Endothelial cell (in vitro differentiated cells): Measurements from ENCODE around the gene SUCNR1. TPM values are rescaled to one million over a fixed set of nuclear protein-coding genes. Genes with fewer than 3 reads are reported as not detected.
"Not testable (repeated sequence)": the region's sequence is repeated elsewhere in the genome, so short reads cannot be mapped to it uniquely, and the experiment has no call there.

Experiments
- DNase-seq: peaks from one replicate; pipeline ENCODE4 v3.0.0; 2021; ENCODE audit warnings: low spot score
- H3K27ac Mint-ChIP-seq: one replicate; pipeline ENCODE4 v1.8.0; 2021; ENCODE audit warnings: mixed read lengths, inconsistent platforms; ENCODE audit not compliant: unreplicated experiment
- H3K27me3 Mint-ChIP-seq: one replicate; pipeline ENCODE4 v1.8.0; 2021; ENCODE audit warnings: mild to moderate bottlenecking, moderate library complexity, mixed read lengths, inconsistent platforms; ENCODE audit not compliant: unreplicated experiment
- H3K36me3 Mint-ChIP-seq: one replicate; pipeline ENCODE4 v1.8.0; 2021; ENCODE audit warnings: mild to moderate bottlenecking, low read depth, mixed read lengths, inconsistent platforms; ENCODE audit not compliant: unreplicated experiment
- H3K4me1 Mint-ChIP-seq: one replicate; pipeline ENCODE4 v1.8.0; 2021; ENCODE audit warnings: mild to moderate bottlenecking, mixed read lengths, inconsistent platforms; ENCODE audit not compliant: unreplicated experiment
- H3K4me3 Mint-ChIP-seq: one replicate; pipeline ENCODE4 v1.8.0; 2021; ENCODE audit warnings: mild to moderate bottlenecking, mixed read lengths, inconsistent platforms; ENCODE audit not compliant: unreplicated experiment
- H3K9me3 Mint-ChIP-seq: one replicate; pipeline ENCODE4 v1.8.0; 2021; ENCODE audit warnings: mixed read lengths, inconsistent platforms; ENCODE audit not compliant: unreplicated experiment
- total RNA-seq: library from RNA; stranded (reverse); fragmentation: NEBNext Ultra II Directional; extraction: Animal tissue kit (Norgen Biotek cat#: 25700); gene quantifications from one replicate; pipeline ENCODE4 v1.2.1, GENCODE V29; 2021; ENCODE audit not compliant: unreplicated experiment
- TF ChIP-seq, protein P1 (sequence below): fragments of 200-600 bp; sonication (generic); IDR thresholded peaks from one replicate; pipeline ENCODE4 v1.5.0; 2021; ENCODE audit warnings: antibody characterized with exemption; ENCODE audit not compliant: unreplicated experiment

SUCNR1 gene
- total RNA-seq, 1 donor from 2014 or later: 0.05 TPM

DNA sequence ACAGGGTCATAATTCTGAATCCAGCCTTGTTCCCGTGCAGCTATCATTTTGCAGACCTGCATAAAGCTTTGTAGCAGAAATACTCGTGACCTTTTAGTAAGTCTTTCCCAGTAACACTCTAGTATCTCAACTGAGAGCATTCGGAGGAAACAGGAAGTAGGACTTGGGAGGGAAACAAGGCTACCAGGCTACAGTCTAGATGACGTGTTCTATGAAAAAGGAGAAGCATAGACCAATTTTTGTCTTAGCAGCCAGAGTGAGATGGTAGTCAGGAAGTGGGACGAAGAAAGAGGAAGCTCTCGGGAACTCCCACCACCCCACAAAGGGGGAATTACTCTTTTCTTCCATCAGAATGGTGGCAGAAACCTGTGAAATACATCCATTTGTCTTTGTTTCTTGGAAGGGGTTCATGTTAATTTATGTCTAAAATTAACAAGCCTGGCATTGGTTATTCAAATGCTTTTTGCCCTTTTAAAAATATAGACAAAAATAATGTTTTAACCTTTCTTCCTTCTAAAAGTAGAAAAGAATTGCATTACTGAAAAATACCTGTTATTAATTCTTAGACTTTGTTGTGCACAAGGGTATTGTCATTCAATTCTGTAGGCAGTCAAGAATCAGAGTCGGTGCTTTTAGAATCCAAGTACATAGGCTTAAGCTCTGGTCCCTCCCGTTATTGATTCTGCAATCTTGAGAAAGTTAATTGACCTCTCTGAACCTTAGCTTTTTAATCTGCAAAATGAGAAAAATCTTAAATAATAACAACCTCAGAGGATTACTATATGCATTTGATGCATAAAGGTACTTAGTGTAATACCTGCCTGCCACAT is 1.6 kb upstream of the SUCNR1 start:
- Mint-ChIP-seq H3K36me3 (no peaks in the 10 kb centered on the region), H3K27me3 (no peaks in the 10 kb centered on the region), H3K9me3 (no peaks in the 10 kb centered on the region), H3K4me1 (peaks cover 22% of the 10 kb centered on the region), H3K4me3 (no peak overlapping the region), H3K27ac (peak overlapping the region; percentile 93)
- TF ChIP-seq, protein P1, sequence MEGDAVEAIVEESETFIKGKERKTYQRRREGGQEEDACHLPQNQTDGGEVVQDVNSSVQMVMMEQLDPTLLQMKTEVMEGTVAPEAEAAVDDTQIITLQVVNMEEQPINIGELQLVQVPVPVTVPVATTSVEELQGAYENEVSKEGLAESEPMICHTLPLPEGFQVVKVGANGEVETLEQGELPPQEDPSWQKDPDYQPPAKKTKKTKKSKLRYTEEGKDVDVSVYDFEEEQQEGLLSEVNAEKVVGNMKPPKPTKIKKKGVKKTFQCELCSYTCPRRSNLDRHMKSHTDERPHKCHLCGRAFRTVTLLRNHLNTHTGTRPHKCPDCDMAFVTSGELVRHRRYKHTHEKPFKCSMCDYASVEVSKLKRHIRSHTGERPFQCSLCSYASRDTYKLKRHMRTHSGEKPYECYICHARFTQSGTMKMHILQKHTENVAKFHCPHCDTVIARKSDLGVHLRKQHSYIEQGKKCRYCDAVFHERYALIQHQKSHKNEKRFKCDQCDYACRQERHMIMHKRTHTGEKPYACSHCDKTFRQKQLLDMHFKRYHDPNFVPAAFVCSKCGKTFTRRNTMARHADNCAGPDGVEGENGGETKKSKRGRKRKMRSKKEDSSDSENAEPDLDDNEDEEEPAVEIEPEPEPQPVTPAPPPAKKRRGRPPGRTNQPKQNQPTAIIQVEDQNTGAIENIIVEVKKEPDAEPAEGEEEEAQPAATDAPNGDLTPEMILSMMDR: no peak
- no peak for DNase-seq

DNA sequence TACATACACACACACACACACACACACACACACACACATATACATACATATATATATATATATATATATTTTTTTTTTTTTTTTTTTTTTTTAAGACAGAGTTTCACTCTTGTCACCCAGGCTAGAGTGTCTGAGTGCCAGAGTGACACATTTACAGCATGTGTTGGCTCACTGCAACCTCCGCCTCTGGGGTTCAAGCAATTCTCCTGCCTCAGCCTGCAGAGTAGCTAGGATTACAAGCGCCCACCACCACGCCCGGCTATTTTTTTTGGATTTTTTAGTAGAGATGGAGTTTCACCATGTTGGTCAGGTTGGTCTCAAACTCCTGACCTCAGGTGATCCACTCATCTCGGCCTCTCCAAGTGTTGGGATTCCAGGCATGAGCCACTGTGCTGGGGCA is 636 bp downstream of the SUCNR1 start:
- not testable (repeated sequence) for H3K36me3 Mint-ChIP-seq, DNase-seq, H3K9me3 Mint-ChIP-seq, H3K27me3 Mint-ChIP-seq, H3K27ac Mint-ChIP-seq, H3K4me3 Mint-ChIP-seq
- peaks cover 15% of the 10 kb centered on the region for H3K4me1 Mint-ChIP-seq

DNA sequence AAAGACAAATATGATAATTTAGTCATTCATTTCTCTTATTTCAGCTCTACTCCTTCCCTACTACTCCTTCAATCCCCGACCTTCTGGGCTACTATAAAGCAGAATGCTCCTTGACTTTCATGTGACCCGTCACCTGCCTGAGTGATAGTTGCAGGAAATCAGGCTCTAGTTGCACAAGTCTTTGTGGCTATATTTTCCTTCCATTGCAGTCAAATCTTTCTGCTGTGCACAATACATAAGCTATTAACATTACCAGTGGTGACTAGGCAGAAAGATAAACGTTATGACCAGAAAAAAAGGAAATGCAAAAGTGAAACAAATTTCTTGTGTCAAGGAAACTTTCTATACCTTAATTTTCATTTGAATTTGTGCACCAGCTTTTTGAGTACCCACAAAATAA is 2.3 kb downstream of the SUCNR1 start:
- no peak for DNase-seq
- Mint-ChIP-seq H3K9me3 (no peaks in the 10 kb centered on the region), H3K4me1 (peaks cover 15% of the 10 kb centered on the region), H3K27me3 (no peaks in the 10 kb centered on the region), H3K36me3 (no peaks in the 10 kb centered on the region), H3K27ac (no peak overlapping the region), H3K4me3 (no peak overlapping the region)
- TF ChIP-seq, protein P1: no peak

DNA sequence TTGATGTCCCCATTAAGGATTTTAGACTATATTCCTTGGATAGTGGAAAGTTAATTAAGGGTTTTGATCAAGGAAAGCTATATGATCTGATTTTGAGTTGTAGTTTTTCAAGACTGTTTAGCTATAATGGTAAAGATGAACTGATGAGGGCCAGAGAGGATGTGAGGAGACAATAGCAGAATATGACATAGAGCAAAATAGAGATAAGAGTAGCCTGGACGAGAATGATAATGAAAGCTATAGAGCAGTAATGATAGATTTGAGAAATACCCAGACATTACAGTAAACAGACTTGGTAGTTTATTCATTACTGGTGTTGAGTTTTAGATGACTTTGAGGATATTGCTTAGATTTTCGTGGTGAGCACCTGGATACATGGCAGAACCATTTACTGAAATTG is 3.8 kb downstream of the SUCNR1 start:
- DNase-seq: no peak
- Mint-ChIP-seq H3K27ac (no peak overlapping the region), H3K9me3 (no peaks in the 10 kb centered on the region), H3K4me1 (peaks cover 8% of the 10 kb centered on the region), H3K27me3 (no peaks in the 10 kb centered on the region), H3K4me3 (no peak overlapping the region), H3K36me3 (no peaks in the 10 kb centered on the region)
- TF ChIP-seq, protein P1: no peak

DNA sequence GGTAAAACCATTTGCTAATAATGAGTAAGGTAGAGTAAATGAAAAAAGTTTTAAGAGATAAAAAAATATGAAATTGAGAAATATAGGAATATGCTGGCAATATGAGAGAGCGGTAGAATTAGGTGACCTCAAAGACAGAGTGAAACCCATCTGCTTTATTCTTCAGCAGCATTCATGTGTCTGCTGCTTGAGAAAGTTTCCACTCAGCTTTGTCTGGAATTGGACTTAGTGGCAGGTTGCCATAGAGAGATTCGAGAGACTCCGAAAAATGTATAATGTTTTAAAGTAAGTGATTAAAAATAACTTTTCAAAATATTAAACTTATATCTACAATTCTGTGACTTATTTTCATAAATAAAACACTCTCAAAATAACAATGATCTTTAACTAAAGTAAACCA is 5.0 kb downstream of the SUCNR1 start:
- Mint-ChIP-seq H3K27ac (no peak overlapping the region), H3K4me1 (peaks cover 6% of the 10 kb centered on the region), H3K27me3 (no peaks in the 10 kb centered on the region), H3K4me3 (no peak overlapping the region), H3K36me3 (no peaks in the 10 kb centered on the region), H3K9me3 (no peaks in the 10 kb centered on the region)
- TF ChIP-seq, protein P1: no peak
- DNase-seq: no peak
